ENCODE results near the gene NOS1AP.
A peak's percentile ranks its signal among the peaks of the same experiment; 100 is the strongest.

The NOS1AP gene

DNA sequence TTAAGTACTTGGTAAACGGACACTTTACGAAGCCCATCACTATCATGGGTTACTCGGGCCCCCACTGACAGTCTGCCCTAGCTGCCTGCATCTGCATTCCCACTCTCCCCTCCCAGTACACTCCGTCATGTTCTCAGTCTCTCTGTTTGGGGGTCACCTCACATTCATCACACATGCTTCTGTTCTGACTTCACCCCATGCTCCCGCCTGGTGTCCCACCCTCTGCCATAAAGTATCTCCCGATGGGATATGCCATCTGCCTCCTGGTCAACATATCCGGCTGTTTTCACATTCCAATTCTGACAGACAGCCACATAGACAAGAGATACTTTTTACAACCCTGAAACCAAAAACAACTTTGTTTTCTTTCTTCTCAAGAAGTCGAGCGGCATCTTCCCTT lies 46.9 kb upstream of the NOS1AP start:
- Histone ChIP-seq H3K27me3 (ENCODE audit: insufficient read depth, low read length, poor library complexity, severe bottlenecking) (no peaks in the 10 kb centered on the region), H4K20me1 (ENCODE audit: insufficient read depth, low read length, poor library complexity, severe bottlenecking) (no peaks in the 10 kb centered on the region), H3K9me2 (replicated peaks; ENCODE audit: low read depth, low read length) (no peaks in the 10 kb centered on the region), H3K36me3 (ENCODE audit: insufficient read depth, low read length) (no peaks in the 10 kb centered on the region), H3F3A (ENCODE audit: low read depth) (no peaks in the 10 kb centered on the region), H3K79me2 (ENCODE audit: insufficient read depth, low read length) (no peaks in the 10 kb centered on the region), H3K4me3 (ENCODE audit: low read length, poor library complexity, severe bottlenecking) (no peak overlapping the region), H2AFZ (ENCODE audit: low read length) (no peak overlapping the region), H3K9ac (ENCODE audit: low read depth, low read length, poor library complexity, severe bottlenecking) (no peak overlapping the region), H3K9me3 (ENCODE audit: insufficient read depth, low read depth, low read length) (no peaks in the 10 kb centered on the region), H3K4me1 (ENCODE audit: insufficient read depth, low read length, poor library complexity, severe bottlenecking) (no peaks in the 10 kb centered on the region), H3K4me2 (ENCODE audit: low read depth, low read length, poor library complexity, severe bottlenecking) (no peak overlapping the region)
- TF ChIP-seq, protein P1, sequence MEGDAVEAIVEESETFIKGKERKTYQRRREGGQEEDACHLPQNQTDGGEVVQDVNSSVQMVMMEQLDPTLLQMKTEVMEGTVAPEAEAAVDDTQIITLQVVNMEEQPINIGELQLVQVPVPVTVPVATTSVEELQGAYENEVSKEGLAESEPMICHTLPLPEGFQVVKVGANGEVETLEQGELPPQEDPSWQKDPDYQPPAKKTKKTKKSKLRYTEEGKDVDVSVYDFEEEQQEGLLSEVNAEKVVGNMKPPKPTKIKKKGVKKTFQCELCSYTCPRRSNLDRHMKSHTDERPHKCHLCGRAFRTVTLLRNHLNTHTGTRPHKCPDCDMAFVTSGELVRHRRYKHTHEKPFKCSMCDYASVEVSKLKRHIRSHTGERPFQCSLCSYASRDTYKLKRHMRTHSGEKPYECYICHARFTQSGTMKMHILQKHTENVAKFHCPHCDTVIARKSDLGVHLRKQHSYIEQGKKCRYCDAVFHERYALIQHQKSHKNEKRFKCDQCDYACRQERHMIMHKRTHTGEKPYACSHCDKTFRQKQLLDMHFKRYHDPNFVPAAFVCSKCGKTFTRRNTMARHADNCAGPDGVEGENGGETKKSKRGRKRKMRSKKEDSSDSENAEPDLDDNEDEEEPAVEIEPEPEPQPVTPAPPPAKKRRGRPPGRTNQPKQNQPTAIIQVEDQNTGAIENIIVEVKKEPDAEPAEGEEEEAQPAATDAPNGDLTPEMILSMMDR (conservative IDR thresholded peaks at IDR 0.05; ENCODE audit: low read length) = no peak
- no peak for TF ChIP-seq EZH2phosphoT487 (IDR thresholded peaks at IDR 0.05; ENCODE audit: borderline replicate concordance)

DNA sequence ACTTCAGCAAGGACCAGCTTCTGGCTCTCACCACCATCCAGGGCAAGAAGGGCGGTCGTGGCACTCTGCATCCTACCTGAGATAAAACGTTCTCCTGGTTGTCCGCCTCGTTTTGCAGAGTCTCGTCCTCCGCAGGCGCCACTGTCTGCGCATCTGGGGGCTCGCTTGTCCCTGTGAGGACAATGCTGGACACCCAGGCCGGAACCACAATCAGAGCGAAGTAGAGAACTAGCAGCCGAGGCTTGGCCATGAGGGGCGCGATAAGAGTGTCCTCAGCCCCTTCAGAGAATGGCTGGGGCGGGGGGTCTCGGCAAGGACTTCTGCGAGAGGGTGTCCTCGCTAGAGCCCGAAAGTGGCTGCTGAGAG lies 46.3 kb upstream of the NOS1AP start:
- TF ChIP-seq, protein P1 (conservative IDR thresholded peaks at IDR 0.05; ENCODE audit: low read length) = no peak
- no peak for TF ChIP-seq EZH2phosphoT487 (IDR thresholded peaks at IDR 0.05; ENCODE audit: borderline replicate concordance)
- H3F3A ChIP-seq (ENCODE audit: low read depth) = no peaks in the 10 kb centered on the region
- H3K36me3 ChIP-seq (ENCODE audit: insufficient read depth, low read length) = no peaks in the 10 kb centered on the region
- H3K9ac ChIP-seq (ENCODE audit: low read depth, low read length, poor library complexity, severe bottlenecking) = peak overlapping the region; percentile 63
- H3K4me1 ChIP-seq (ENCODE audit: insufficient read depth, low read length, poor library complexity, severe bottlenecking) = no peaks in the 10 kb centered on the region
- no peaks in the 10 kb centered on the region for H4K20me1 ChIP-seq (ENCODE audit: insufficient read depth, low read length, poor library complexity, severe bottlenecking)
- no peaks in the 10 kb centered on the region for H3K9me2 ChIP-seq (replicated peaks; ENCODE audit: low read depth, low read length)
- no peaks in the 10 kb centered on the region for H3K9me3 ChIP-seq (ENCODE audit: insufficient read depth, low read depth, low read length)
- H3K4me3 ChIP-seq (ENCODE audit: low read length, poor library complexity, severe bottlenecking) = peak overlapping the region; percentile 75
- peak overlapping the region; percentile 96 for H2AFZ ChIP-seq (ENCODE audit: low read length)
- H3K4me2 ChIP-seq (ENCODE audit: low read depth, low read length, poor library complexity, severe bottlenecking) = peak overlapping the region; percentile 76
- no peaks in the 10 kb centered on the region for H3K27me3 ChIP-seq (ENCODE audit: insufficient read depth, low read length, poor library complexity, severe bottlenecking)
- H3K79me2 ChIP-seq (ENCODE audit: insufficient read depth, low read length) = no peaks in the 10 kb centered on the region

DNA sequence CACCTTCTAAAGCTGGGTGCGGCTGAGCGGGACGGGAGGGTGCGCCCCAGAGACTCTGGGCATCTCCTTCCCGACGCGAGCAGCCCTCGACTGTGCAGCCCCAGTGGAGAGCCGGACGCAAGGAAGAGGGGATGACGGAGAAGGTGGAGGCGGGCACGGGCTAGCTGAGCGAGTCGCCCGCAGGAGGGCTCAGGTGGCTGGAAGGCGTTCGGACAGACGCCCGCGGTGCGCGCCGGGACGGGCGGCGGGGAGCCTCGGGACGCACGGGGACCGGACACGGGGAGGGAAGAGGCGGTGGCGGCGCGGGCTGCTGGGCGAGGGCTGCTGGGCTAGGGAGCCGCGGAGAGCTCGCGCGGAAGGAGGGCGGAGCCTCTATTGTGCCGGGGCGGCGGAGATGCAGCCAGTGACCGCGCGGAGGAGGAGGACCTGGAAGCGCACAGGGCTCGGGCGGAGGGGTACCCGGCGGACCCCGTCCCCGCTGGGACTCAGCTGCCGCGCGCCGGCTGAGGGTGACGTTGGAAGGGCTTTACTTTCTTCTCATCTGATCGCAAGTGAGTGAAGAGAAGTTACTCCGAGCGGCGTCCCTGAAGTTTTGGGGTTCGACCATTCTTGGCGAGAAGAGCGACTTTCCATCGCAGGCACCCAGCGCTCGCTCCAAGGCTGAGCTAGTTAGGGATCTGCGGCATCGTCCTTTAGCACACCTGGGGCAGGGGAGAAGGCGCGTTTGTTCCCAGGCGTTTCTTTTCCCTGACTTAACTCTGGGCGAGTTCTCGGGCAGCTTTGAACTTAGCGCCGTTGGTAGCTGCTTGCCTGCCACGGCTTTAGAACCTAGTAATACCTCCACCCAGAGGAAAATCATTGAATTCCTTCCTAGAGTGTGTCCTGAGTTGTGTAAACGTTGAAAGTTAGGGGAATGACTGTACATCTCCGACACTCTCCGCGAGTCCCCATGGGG lies 45.7 kb upstream of the NOS1AP start, which contains the start of gene OLFML2B:
Gene OLFML2B, minus strand, starts transcription at position 323 of the 955 bp plus-strand sequence. CDS start 439 bp downstream, outside the sequence.
- no peaks in the 10 kb centered on the region for H4K20me1 ChIP-seq (ENCODE audit: insufficient read depth, low read length, poor library complexity, severe bottlenecking)
- H2AFZ ChIP-seq (ENCODE audit: low read length) = peak within 1 kb of the TSS; percentile 96
- peak within 1 kb of the TSS; percentile 76 for H3K4me2 ChIP-seq (ENCODE audit: low read depth, low read length, poor library complexity, severe bottlenecking)
- no peaks in the 10 kb centered on the region for H3K36me3 ChIP-seq (ENCODE audit: insufficient read depth, low read length)
- no peaks in the 10 kb centered on the region for H3K9me2 ChIP-seq (replicated peaks; ENCODE audit: low read depth, low read length)
- no peaks in the 10 kb centered on the region for H3K4me1 ChIP-seq (ENCODE audit: insufficient read depth, low read length, poor library complexity, severe bottlenecking)
- H3K9me3 ChIP-seq (ENCODE audit: insufficient read depth, low read depth, low read length) = no peaks in the 10 kb centered on the region
- peak within 1 kb of the TSS; percentile 63 for H3K9ac ChIP-seq (ENCODE audit: low read depth, low read length, poor library complexity, severe bottlenecking)
- H3F3A ChIP-seq (ENCODE audit: low read depth) = no peaks in the 10 kb centered on the region
- no peaks in the 10 kb centered on the region for H3K27me3 ChIP-seq (ENCODE audit: insufficient read depth, low read length, poor library complexity, severe bottlenecking)
- H3K4me3 ChIP-seq (ENCODE audit: low read length, poor library complexity, severe bottlenecking) = peak within 1 kb of the TSS; percentile 75
- TF ChIP-seq EZH2phosphoT487 (IDR thresholded peaks at IDR 0.05; ENCODE audit: borderline replicate concordance) = no peak
- TF ChIP-seq, protein P1 (conservative IDR thresholded peaks at IDR 0.05; ENCODE audit: low read length) = peak; percentile 51
- no peaks in the 10 kb centered on the region for H3K79me2 ChIP-seq (ENCODE audit: insufficient read depth, low read length)
